HG02938 (cell line): Measurements from ENCODE around the gene XKR3.
"Not testable (repeated sequence)": the region's sequence is repeated elsewhere in the genome, so short reads cannot be mapped to it uniquely, and the experiment has no call there.

Experiments
- ATAC-seq: cut with Tn5 transposase; IDR thresholded peaks from one replicate; pipeline ENCODE4 v1.9.1; 2021; ENCODE audit warnings: mild to moderate bottlenecking, moderate library complexity; ENCODE audit not compliant: unreplicated experiment

Gene XKR3

GRCh38 chr22:16824716-16825687, at the start of gene XKR3:
XKR3 (minus strand) TSS chr22:16825411; CDS start chr22:16808073, 17,338 bp downstream.
- ATAC-seq: no peak

GRCh38 chr22:16869640-16870039, 44.4 kb upstream of the XKR3 start:
- ATAC-seq: not testable (repeated sequence)

- ATAC-seq: no peak
Measured at GRCh38 chr22:16866167-16866566, 41.0 kb upstream of the XKR3 start.

GRCh38 chr22:16856851-16857250, 31.6 kb upstream of the XKR3 start:
- not testable (repeated sequence) for ATAC-seq

GRCh38 chr22:16854631-16855030, 29.4 kb upstream of the XKR3 start:
- no peak for ATAC-seq

- ATAC-seq: not testable (repeated sequence)
Measured at GRCh38 chr22:16851268-16851996, 26.2 kb upstream of the XKR3 start.

GRCh38 chr22:16847271-16847670, 22.1 kb upstream of the XKR3 start:
- no peak for ATAC-seq

GRCh38 chr22:16845881-16846280, 20.7 kb upstream of the XKR3 start:
- no peak for ATAC-seq

GRCh38 chr22:16845465-16845864, 20.3 kb upstream of the XKR3 start:
- ATAC-seq: no peak

GRCh38 chr22:16844529-16844928, 19.3 kb upstream of the XKR3 start:
- no peak for ATAC-seq

- ATAC-seq: no peak
Measured at GRCh38 chr22:16838073-16838472, 12.9 kb upstream of the XKR3 start.

GRCh38 chr22:16834971-16835370, 9.8 kb upstream of the XKR3 start:
- no peak for ATAC-seq

GRCh38 chr22:16831257-16831656, 6.0 kb upstream of the XKR3 start:
- ATAC-seq: no peak

- no peak for ATAC-seq
Measured at GRCh38 chr22:16829985-16830384, 4.8 kb upstream of the XKR3 start.

GRCh38 chr22:16828876-16829275, 3.7 kb upstream of the XKR3 start:
- ATAC-seq: no peak

GRCh38 chr22:16827506-16827905, 2.3 kb upstream of the XKR3 start:
- ATAC-seq: no peak

- no peak for ATAC-seq
Measured at GRCh38 chr22:16819249-16819648, 6.0 kb downstream of the XKR3 start.

GRCh38 chr22:16818538-16818937, 6.7 kb downstream of the XKR3 start:
- no peak for ATAC-seq

- ATAC-seq: no peak
Measured at GRCh38 chr22:16815073-16815472, 10.1 kb downstream of the XKR3 start.

- no peak for ATAC-seq
Measured at GRCh38 chr22:16810188-16810802, 14.9 kb downstream of the XKR3 start.

GRCh38 chr22:16808744-16809143, 16.5 kb downstream of the XKR3 start:
- no peak for ATAC-seq
